Measurements from ENCODE around the gene KDM2B.

GRCh38 chr12:121490401-121491281 is 90.2 kb downstream of the KDM2B start:
- TF ChIP-seq, protein P1, sequence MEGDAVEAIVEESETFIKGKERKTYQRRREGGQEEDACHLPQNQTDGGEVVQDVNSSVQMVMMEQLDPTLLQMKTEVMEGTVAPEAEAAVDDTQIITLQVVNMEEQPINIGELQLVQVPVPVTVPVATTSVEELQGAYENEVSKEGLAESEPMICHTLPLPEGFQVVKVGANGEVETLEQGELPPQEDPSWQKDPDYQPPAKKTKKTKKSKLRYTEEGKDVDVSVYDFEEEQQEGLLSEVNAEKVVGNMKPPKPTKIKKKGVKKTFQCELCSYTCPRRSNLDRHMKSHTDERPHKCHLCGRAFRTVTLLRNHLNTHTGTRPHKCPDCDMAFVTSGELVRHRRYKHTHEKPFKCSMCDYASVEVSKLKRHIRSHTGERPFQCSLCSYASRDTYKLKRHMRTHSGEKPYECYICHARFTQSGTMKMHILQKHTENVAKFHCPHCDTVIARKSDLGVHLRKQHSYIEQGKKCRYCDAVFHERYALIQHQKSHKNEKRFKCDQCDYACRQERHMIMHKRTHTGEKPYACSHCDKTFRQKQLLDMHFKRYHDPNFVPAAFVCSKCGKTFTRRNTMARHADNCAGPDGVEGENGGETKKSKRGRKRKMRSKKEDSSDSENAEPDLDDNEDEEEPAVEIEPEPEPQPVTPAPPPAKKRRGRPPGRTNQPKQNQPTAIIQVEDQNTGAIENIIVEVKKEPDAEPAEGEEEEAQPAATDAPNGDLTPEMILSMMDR (IDR thresholded peaks at IDR 0.05; ENCODE audit: low read depth, low read length): no peak
- no peak for TF ChIP-seq EZH2phosphoT487 (IDR thresholded peaks at IDR 0.05; ENCODE audit: low read depth)

All from OCI-LY3 (cell line).